Purkinje cell (primary cell): ENCODE results near the gene OR2A42. TPM values are rescaled to one million over a fixed set of nuclear protein-coding genes. Genes with fewer than 3 reads are reported as not detected.

Experiments used
- polyA plus RNA-seq: library from polyadenylated mRNA; unstranded; fragments of >200 nt; fragmentation: Nextera tagmentation; gene quantifications from 2 replicates; pipeline ENCODE4 v1.2.1, GENCODE V29; 2014

OR2A42 gene, protein sequence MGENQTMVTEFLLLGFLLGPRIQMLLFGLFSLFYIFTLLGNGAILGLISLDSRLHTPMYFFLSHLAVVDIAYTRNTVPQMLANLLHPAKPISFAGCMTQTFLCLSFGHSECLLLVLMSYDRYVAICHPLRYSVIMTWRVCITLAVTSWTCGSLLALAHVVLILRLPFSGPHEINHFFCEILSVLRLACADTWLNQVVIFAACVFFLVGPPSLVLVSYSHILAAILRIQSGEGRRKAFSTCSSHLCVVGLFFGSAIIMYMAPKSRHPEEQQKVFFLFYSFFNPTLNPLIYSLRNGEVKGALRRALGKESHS
- not detected in 2 replicates for polyA plus RNA-seq

GRCh38 chr7:144239365-144239764, at the start of gene OR2A42:
Gene OR2A42, minus strand, starts transcription at chr7:144239605. Its CDS starts 6,762 bp downstream, at chr7:144232843.

GRCh38 chr7:144269188-144269587, 29.8 kb upstream of the OR2A42 start, which contains the start of gene CTAGE8:
Gene CTAGE8, minus strand, starts transcription at chr7:144269288. Its CDS starts 38 bp downstream, at chr7:144269250.

GRCh38 chr7:144264692-144265091, 25.3 kb upstream of the OR2A42 start, which contains the start of gene OR2A7:
Gene OR2A7, minus strand, starts transcription at chr7:144264792. Its CDS starts 5,164 bp downstream, at chr7:144259628.

GRCh38 chr7:144195212-144195872, 44.1 kb downstream of the OR2A42 start, which contains the start of gene ARHGEF35:
Gene ARHGEF35, minus strand, starts transcription at chr7:144195833. Its CDS starts 7,450 bp downstream, at chr7:144188383.

DNA sequence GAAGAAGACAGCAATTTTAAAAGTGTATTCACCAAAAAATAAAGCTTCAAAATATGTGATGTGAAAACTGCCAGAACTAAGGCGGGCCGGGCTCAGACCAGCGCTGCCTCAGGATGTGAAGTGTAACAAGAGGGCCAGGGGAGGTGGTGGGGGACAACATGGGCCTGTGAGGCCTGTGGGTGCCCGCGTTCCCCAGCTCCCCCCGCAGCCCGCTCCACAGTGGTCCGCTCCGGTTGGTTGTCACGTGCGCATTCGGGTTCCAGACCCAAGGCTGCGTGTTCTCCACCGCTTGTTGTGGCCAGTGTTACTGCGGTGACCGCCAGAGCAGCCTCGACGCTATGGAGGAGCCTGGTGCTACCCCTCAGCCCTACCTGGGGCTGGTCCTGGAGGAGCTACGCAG, 56.2 kb downstream of the OR2A42 start, which contains the start of gene CTAGE4:
Gene CTAGE4, plus strand, starts transcription at position 301 of the 400 bp plus-strand sequence. Its CDS starts 38 bp downstream, at position 339.

Other genes with a start within 250 kb of the OR2A42 start
- not detected in 2 replicates for gene OR6B1, start 239.3 kb downstream of the OR2A42 start, polyA plus RNA-seq
- gene OR2A5, start 190.7 kb downstream of the OR2A42 start, polyA plus RNA-seq = not detected in 2 replicates
- gene OR2A25, start 169.8 kb downstream of the OR2A42 start, polyA plus RNA-seq = not detected in 2 replicates
- gene OR2A12, start 153.3 kb downstream of the OR2A42 start, polyA plus RNA-seq = not detected in 2 replicates
- gene OR2A2, start 130.0 kb downstream of the OR2A42 start, polyA plus RNA-seq = not detected in 2 replicates
- gene OR2A14, start 116.4 kb downstream of the OR2A42 start, polyA plus RNA-seq = not detected in 2 replicates
- not detected in 2 replicates for gene CTAGE4, start 56.1 kb downstream of the OR2A42 start, polyA plus RNA-seq
- gene ARHGEF35, start 43.8 kb downstream of the OR2A42 start, polyA plus RNA-seq = not detected in 2 replicates
- gene OR2A7, start 25.2 kb upstream of the OR2A42 start, polyA plus RNA-seq = not detected in 2 replicates
- not detected in 2 replicates for gene CTAGE8, start 29.7 kb upstream of the OR2A42 start, polyA plus RNA-seq
- gene OR2A1, start 72.8 kb upstream of the OR2A42 start, polyA plus RNA-seq = not detected in 2 replicates
- not detected in 2 replicates for gene ARHGEF5, start 115.8 kb upstream of the OR2A42 start, polyA plus RNA-seq
- not detected in 2 replicates for gene NOBOX, start 164.1 kb upstream of the OR2A42 start, polyA plus RNA-seq